Stimulated activated effector memory CD8-positive, alpha-beta T cell treated with anti-CD3 and anti-CD28 coated beads, Interleukin-12 subunit alpha, Interleukin-12 subunit beta, amount 100 ng/mL, for 72 hours (primary cell): ENCODE results near the gene SLAMF1.
"Not testable (repeated sequence)": the region's sequence is repeated elsewhere in the genome, so short reads cannot be mapped to it uniquely, and the experiment has no call there.

Experiments used
- ATAC-seq: fragments of 150-1000 bp; cut with Tn5 transposase; 2 replicates; pipeline ENCODE4 v1.10.0; 2021
- DNase-seq, 2 donors: peaks; one replicate each; pipeline ENCODE4 v3.0.0; 2021 to 2022; ENCODE audit warnings: low spot score in 2 of 2
- H3K27ac Mint-ChIP-seq: one replicate; pipeline ENCODE4 v1.8.0; 2022; ENCODE audit warnings: mild to moderate bottlenecking, mixed read lengths
- H3K36me3 Mint-ChIP-seq: one replicate; pipeline ENCODE4 v1.8.0; 2022; ENCODE audit warnings: mild to moderate bottlenecking, mixed read lengths
- H3K4me1 Mint-ChIP-seq: one replicate; pipeline ENCODE4 v1.8.0; 2022; ENCODE audit warnings: mixed read lengths
- H3K4me3 Mint-ChIP-seq: one replicate; pipeline ENCODE4 v1.8.0; 2022; ENCODE audit warnings: mild to moderate bottlenecking, mixed read lengths
- H3K9me3 Mint-ChIP-seq: one replicate; pipeline ENCODE4 v1.8.0; 2022; ENCODE audit warnings: mixed read lengths

The SLAMF1 gene

DNA sequence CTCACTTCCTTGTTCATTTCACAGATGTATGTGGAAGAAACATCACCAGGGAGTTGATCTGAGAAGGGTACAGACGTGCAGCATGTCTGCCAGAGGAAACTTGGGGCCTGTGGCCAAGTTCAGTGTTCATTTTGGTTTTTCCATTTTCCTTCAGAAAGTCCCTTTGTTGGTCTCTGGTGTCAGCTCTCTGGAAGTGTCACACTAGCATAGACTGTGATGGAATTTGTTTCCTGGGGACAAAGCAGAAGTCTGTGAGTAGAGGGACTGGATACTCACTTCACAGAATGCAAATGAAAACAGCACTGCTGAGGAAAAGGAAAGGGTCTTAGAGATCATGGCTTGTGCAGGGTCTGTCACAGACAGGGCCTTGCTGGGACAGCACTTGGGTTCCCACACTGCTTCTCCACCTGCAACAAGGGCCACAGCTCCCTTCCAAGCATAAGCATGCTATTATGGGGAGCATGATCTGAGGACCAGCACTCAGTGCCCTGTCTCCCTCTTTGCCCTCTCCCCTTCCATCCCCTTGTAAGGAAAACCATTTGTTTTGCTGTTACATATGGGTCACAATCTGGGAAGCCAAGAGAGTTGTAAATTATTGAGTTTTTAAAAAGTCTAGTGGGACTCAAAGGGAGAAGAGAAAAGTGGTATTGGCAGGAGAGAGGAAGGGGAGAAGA is 36.1 kb downstream of the SLAMF1 start:
- H3K4me1 Mint-ChIP-seq = peaks cover 72% of the 10 kb centered on the region
- no peaks in the 10 kb centered on the region for H3K9me3 Mint-ChIP-seq
- ATAC-seq (no peak), DNase-seq (no peak)
- peaks cover 98% of the 10 kb centered on the region for H3K36me3 Mint-ChIP-seq
- no peak overlapping the region for H3K4me3 Mint-ChIP-seq
- peak overlapping the region; percentile 89 for H3K27ac Mint-ChIP-seq

DNA sequence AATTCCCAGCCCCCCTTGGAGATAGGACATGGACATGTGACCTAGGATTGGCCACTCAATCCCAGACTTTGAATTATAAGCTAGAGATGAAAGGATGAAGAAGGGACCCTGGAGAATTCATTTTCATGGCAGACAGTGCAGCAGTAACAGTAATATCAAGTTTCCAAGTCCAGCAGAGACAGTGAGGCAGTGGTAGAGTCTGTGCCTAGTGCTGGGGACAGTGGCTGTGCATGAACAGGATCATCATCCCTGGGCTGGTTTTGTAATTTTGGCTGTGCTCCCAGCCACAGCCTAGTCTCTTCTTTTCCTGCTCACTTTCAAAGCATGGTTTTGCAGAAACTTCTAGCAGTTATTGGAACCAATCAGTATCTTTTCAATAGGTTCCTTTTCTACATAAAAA is 37.9 kb downstream of the SLAMF1 start:
- peaks cover 73% of the 10 kb centered on the region for H3K4me1 Mint-ChIP-seq
- H3K36me3 Mint-ChIP-seq = peaks cover 80% of the 10 kb centered on the region
- ATAC-seq (no peak), DNase-seq (no peak)
- peaks cover 3% of the 10 kb centered on the region for H3K9me3 Mint-ChIP-seq
- no peak overlapping the region for H3K4me3 Mint-ChIP-seq
- peak overlapping the region; percentile 89 for H3K27ac Mint-ChIP-seq

DNA sequence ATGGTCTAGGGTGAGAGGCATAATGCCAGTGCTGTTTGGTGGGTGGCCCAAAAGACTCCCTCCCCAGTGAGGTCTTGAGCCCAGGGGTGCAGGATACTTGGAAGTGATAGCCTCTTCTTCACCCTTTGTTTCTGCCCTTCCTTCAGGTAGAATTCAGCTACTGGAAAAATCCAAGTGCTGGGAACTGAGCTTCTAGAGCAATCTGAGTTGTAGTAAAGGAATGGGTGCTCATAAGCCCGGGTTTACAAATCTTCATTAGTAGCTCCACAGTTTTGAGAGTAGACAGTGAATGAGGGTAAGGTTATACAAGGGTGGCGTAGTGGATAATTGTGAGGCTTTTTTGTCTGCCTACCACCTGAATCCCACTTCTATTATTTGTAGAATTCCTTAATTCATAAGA is 38.3 kb downstream of the SLAMF1 start:
- ATAC-seq = peak; percentile 25
- peaks cover 69% of the 10 kb centered on the region for H3K4me1 Mint-ChIP-seq

DNA sequence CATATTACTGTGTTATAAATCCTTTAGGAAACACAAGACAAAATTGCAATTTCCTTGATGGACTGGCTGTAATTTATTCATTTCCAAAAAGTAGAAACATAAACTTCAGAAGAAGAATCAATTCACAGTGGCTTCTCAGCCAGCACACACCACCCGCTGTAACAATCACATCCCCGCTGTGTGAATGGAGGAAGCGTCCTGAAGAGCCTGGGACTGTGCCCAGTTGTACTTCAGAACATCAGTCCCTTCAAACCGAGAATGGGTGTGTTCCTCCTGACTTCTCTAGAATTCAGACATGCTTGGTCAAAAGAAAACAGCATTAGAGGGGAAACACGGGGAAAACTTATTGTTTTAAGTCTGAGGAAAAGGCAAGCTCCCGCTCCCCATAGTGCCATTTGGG is 38.8 kb downstream of the SLAMF1 start:
- peak overlapping the region; percentile 89 for H3K27ac Mint-ChIP-seq
- H3K36me3 Mint-ChIP-seq = peaks cover 71% of the 10 kb centered on the region
- no peak overlapping the region for H3K4me3 Mint-ChIP-seq
- ATAC-seq (no peak), DNase-seq (no peak)
- H3K9me3 Mint-ChIP-seq = peaks cover 5% of the 10 kb centered on the region
- peaks cover 65% of the 10 kb centered on the region for H3K4me1 Mint-ChIP-seq

More for the DNA sequence above, 38.3 kb downstream of the SLAMF1 start:
- DNase-seq = no peak
- Mint-ChIP-seq H3K27ac (peak overlapping the region; percentile 89), H3K9me3 (peaks cover 3% of the 10 kb centered on the region), H3K4me3 (no peak overlapping the region), H3K36me3 (peaks cover 76% of the 10 kb centered on the region)

DNA sequence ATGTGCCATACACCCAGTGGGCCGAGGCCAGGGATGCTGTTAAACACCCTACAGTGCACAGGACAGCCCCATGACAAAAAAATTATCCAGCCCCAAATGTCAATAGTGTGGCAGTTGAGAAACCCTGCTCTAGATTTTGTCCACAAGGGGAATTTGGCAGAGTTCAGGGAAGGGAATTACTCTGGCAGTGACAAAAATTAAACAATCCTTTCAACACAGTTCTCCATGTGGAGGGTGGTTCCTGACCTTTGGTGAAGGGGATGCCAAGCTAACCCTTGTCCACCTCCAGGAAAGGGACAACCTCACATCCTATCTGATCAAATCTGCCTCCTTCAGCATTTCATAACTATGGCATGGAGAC is 39.2 kb downstream of the SLAMF1 start:
- DNase-seq (no peak), ATAC-seq (no peak)
- Mint-ChIP-seq H3K4me1 (peaks cover 61% of the 10 kb centered on the region), H3K27ac (peak overlapping the region; percentile 89), H3K36me3 (peaks cover 67% of the 10 kb centered on the region), H3K9me3 (peaks cover 8% of the 10 kb centered on the region), H3K4me3 (peak overlapping the region; percentile 42)

DNA sequence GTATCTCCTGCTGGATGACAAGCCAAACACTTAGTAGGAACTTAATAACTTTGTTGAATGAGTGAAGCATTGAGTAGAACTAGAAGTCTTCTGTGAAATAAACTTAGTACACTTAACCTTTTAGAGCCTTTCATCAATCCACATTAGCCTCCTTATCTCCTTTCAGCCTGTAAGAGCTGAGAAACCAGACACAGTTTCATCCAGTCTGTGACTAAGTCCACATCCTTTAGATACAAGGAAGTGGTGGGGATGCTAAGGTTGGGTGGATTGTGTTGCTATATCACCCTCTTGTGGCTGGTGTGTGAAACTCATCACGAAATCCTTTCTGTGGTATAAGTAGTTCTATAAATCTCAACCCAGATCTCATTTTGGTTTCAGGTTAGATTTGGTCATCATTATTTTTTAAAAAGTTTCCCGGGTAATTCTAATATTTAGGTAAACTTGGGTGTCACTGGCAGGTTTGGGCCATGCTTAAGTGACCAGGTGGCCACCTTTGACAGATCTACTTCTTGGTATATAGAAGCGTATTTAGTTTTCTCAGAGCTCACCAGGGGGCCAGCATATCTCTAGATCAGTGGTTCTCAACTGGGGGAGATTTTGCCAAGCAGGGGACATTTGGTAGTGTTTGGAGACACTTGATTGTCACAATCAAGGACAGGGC is 39.7 kb downstream of the SLAMF1 start:
- Mint-ChIP-seq H3K27ac (peak overlapping the region; percentile 89), H3K4me3 (peak overlapping the region; percentile 42), H3K36me3 (peaks cover 62% of the 10 kb centered on the region), H3K9me3 (peaks cover 8% of the 10 kb centered on the region), H3K4me1 (peaks cover 55% of the 10 kb centered on the region)
- peak; percentile 94 for ATAC-seq
- DNase-seq = peak in 1 of 2 donors; percentile 66

DNA sequence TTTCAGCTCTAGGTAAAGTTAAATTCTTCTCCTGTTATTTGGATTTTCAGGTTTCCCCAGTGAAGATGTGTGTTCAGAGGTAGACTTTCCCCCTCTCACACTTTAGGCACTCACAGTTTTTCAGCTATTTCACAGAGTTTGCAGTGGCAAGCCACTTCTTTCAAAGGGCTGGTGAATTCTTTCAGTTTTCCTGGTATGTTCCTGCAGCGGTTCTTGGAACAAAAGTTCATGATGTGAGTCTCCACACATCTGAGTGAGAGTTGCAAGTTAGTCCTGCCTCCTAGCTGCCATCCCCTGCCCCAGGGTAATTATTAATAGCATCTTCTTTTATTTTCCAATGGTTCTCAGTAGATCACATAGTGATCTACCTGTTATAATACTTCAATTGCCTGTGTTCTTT is 40.2 kb downstream of the SLAMF1 start:
- Mint-ChIP-seq H3K4me1 (peaks cover 54% of the 10 kb centered on the region), H3K9me3 (peaks cover 8% of the 10 kb centered on the region), H3K4me3 (peak overlapping the region; percentile 42), H3K27ac (peak overlapping the region; percentile 89), H3K36me3 (peaks cover 57% of the 10 kb centered on the region)
- DNase-seq = no peak
- no peak for ATAC-seq

DNA sequence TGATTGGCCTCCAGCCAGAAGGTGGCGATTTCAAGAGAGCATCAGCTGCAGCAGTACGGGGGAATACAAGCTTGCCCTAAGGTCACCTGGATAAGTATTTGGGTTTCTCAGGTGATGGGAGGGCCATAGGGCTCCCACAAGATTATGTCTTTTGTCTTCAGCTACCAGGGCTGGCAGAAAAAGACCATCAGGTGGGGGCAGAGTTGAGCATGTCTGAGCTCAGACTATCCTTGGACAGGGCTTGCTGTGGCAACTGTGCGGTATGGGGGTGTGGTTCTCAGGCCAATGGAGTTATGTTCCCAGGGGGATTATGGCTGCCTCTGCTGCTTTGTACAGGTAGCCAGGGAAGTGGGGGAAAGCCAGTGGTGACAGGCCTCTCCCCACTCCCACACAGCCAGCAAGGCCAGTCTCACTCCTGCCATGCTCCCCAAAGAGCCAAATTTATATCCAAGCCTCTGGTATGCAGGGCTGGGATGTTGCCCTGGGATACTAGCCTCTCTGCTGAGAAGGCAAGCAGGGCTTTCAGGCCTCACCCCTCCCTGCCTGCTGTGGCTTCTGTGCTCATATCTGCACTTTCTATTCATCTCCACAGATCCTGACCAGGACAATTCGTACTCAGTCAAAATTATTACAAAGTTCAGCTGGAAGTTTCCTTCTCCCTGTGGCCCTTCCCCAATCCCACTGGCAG is 40.9 kb downstream of the SLAMF1 start:
- Mint-ChIP-seq H3K36me3 (peaks cover 50% of the 10 kb centered on the region), H3K4me1 (peaks cover 50% of the 10 kb centered on the region), H3K9me3 (peaks cover 13% of the 10 kb centered on the region), H3K27ac (peak overlapping the region; percentile 89), H3K4me3 (peak overlapping the region; percentile 42)
- ATAC-seq = no peak
- DNase-seq = peak in 1 of 2 donors; percentile 54

DNA sequence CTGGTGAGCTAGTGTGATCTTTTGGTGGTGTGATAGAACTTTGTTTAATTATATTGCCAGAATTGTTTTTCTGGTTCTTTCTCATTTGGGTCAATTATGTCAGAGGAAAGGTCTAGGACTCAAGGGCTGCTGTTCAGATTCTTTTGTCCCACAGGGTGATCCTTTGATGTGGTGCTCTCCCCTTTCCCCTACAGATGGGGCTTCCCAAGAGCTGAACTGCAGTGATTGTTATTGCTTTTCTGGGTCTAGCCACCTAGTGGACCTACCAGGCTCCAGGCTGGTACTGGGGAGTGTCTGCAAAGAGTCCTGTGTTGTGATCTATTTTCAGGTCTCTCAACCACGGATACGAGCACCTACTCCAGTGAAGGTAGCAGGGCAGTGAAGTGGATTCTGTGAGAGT is 41.6 kb downstream of the SLAMF1 start:
- peak overlapping the region; percentile 50 for H3K27ac Mint-ChIP-seq
- ATAC-seq (no peak), DNase-seq (no peak)
- no peak overlapping the region for H3K4me3 Mint-ChIP-seq
- peaks cover 46% of the 10 kb centered on the region for H3K4me1 Mint-ChIP-seq
- H3K9me3 Mint-ChIP-seq = peaks cover 13% of the 10 kb centered on the region
- H3K36me3 Mint-ChIP-seq = peaks cover 43% of the 10 kb centered on the region

DNA sequence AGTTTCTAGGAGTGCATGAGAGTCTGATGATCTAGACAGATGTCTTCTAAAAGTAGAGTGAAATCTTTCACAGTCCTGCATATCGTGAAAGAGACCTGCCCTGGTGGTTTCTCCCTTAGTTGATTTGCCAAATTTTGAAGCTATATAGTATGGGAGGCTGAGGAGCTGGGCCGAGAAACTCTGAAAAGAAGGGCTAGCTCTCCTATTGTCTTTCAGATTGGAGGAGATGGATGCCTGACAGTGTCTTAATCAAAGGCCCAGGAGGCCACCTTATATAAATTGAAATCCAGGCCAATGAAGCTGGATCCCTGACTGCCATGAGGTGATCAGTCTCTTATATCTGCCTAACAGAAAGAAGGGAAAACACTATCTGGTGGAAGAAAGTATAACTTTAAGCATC is 49.1 kb downstream of the SLAMF1 start:
- H3K36me3 Mint-ChIP-seq = no peaks in the 10 kb centered on the region
- ATAC-seq = no peak
- H3K4me3 Mint-ChIP-seq = no peak overlapping the region
- peaks cover 6% of the 10 kb centered on the region for H3K4me1 Mint-ChIP-seq
- peaks cover 13% of the 10 kb centered on the region for H3K9me3 Mint-ChIP-seq
- no peak overlapping the region for H3K27ac Mint-ChIP-seq
- DNase-seq = no peak

DNA sequence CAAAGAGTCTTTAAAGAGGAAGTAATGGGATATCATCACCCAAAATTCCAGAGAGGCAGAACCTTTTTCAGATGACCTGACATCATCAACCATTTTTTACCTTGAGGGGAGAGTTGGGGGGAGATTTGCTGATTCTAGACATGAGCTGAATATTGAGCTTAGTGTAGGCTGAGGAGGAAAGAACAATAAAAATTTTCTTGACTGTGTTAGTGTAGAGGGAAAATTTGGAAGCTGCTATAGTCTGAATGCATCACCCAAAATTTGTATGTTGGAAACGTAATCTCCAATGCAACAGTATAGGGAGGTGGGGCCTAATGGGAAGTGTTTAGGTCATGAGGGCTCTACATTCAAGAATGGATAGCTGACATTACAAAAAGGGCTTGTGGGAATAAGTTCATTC is 49.8 kb downstream of the SLAMF1 start:
- Mint-ChIP-seq H3K27ac (no peak overlapping the region), H3K4me1 (peaks cover 6% of the 10 kb centered on the region)

DNA sequence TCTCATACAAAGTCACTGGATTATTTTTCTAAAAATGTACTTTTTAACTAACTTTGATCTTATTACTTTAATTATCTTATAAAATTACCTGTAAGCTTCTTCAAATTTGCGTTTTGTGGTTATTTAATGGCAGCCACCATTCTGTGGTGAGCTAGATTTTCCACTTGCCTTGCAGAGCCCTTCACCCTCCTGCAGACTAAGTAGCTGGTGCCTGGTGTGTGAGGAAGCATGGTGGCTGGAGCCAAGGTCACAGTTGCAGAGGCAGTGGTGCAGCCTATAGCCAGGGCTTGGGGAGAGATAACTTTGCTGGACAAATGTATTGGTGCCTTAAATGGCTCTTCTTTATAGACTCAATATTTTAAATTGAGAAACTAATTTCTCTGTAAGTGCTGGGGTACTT is 56.4 kb downstream of the SLAMF1 start:
- H3K27ac Mint-ChIP-seq = no peak overlapping the region
- no peaks in the 10 kb centered on the region for H3K36me3 Mint-ChIP-seq
- peaks cover 5% of the 10 kb centered on the region for H3K4me1 Mint-ChIP-seq
- H3K4me3 Mint-ChIP-seq = no peak overlapping the region
- DNase-seq = no peak
- no peak for ATAC-seq
- peaks cover 13% of the 10 kb centered on the region for H3K9me3 Mint-ChIP-seq

More for the DNA sequence above, 49.8 kb downstream of the SLAMF1 start:
- H3K36me3 Mint-ChIP-seq = no peaks in the 10 kb centered on the region
- ATAC-seq = no peak
- H3K4me3 Mint-ChIP-seq = no peak overlapping the region
- peaks cover 18% of the 10 kb centered on the region for H3K9me3 Mint-ChIP-seq
- DNase-seq = no peak

DNA sequence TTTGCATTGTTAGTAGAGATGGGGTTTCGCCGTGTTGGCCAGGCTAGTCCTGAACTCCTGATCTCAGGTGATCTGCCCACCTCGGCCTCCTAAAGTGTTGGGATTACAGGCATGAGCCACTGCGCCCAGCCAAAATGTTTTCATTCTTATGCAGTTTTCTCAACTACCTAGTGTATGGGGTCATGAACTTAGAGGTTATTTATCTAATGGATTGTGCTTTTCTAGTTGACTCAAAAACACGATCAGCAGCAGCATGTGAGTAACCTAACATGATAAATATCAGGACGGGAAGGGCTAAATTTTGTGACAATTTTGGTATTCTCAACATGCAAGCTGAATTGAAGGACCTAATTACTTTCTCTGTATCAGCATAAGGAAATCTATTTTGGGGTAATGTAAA is 58.4 kb downstream of the SLAMF1 start:
- DNase-seq = no peak
- Mint-ChIP-seq H3K9me3 (peaks cover 7% of the 10 kb centered on the region), H3K4me3 (no peak overlapping the region), H3K27ac (no peak overlapping the region), H3K4me1 (peaks cover 18% of the 10 kb centered on the region), H3K36me3 (no peaks in the 10 kb centered on the region)
- no peak for ATAC-seq

DNA sequence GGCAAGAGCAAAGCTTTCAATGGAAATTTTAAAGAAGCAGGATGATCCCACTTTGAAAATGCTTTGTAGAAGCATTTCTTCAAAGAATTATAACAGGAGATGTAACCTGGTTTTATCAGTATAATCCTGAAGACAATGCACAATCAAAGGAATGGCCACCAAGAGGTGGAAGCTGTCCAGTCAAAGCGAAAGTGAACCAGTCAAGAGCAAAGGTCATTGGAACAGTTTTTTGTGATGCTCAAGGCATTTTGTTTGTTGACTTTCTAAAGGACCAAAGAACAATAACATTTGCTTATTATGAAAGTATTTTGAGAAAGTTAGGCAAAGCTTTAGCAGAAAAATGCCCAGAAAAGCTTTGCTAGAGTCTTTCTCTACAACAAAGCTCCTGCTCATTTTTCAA is 62.1 kb downstream of the SLAMF1 start:
- Mint-ChIP-seq H3K27ac (peak overlapping the region; percentile 32), H3K36me3 (no peaks in the 10 kb centered on the region), H3K9me3 (no peaks in the 10 kb centered on the region), H3K4me3 (no peak overlapping the region), H3K4me1 (peaks cover 38% of the 10 kb centered on the region)
- no peak for ATAC-seq
- DNase-seq = no peak

DNA sequence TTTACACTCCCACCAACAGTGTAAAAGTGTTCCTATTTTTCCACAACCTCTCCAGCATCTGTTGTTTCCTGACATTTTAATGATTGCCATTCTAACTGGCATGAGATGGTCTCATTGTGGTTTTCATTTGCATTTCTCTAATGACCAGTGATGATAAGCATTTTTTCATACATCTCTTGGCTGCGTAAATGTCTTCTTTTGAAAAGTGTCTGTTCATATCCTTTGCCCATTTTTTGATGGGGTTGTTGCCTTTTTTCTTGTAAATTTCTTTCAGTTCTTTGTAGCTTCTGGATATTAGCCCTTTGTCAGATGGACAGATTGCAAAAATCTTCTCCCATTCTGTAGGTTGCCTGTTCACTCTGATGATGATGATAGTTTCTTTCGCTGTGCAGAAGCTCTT is 63.9 kb downstream of the SLAMF1 start:
- H3K9me3 Mint-ChIP-seq, DNase-seq, ATAC-seq, H3K36me3 Mint-ChIP-seq, H3K4me3 Mint-ChIP-seq: not testable (repeated sequence)
- Mint-ChIP-seq H3K4me1 (peaks cover 42% of the 10 kb centered on the region), H3K27ac (peak overlapping the region; percentile 32)

DNA sequence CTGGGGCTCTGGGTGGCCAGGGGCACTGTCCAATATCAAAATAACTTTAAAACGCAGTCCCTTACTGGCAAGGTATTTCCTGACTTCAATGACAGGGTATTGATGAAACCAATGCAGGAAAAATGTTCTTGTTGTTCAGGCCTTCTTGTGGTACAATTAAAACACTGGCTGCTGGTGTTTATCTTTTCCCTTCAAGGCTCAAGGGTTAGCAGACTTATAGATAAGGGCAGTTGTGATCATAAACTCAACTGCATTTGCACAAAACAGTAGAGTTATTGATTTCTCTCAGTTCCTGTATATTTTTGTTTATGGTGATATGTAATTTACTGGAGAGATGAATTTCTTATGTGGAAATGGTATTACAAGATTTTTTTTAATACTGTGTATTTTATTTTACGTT is 64.9 kb downstream of the SLAMF1 start:
- ATAC-seq = no peak
- DNase-seq = no peak
- H3K4me3 Mint-ChIP-seq = no peak overlapping the region
- H3K27ac Mint-ChIP-seq = peak overlapping the region; percentile 89
- H3K9me3 Mint-ChIP-seq = no peaks in the 10 kb centered on the region
- H3K36me3 Mint-ChIP-seq = no peaks in the 10 kb centered on the region
- peaks cover 52% of the 10 kb centered on the region for H3K4me1 Mint-ChIP-seq
